GM12865 (cell line): ENCODE data around the gene ADAMTS17.
"Not testable (repeated sequence)": the region's sequence is repeated elsewhere in the genome, so short reads cannot be mapped to it uniquely, and the experiment has no call there.

ENCODE experiments used
- DNase-seq: peaks from one replicate; pipeline ENCODE4 v3.0.0; 2010; ENCODE audit warnings: low read depth
- H3K4me3 ChIP-seq: 2 replicates; pipeline ENCODE4 v1.5.1; 2011; ENCODE audit warnings: mild to moderate bottlenecking, low read depth, low read length, control low read depth
- TF ChIP-seq, protein P1 (sequence below): IDR thresholded peaks from 2 replicates; pipeline ENCODE4 v1.5.1; 2011; ENCODE audit warnings: low read length, control low read depth, low read depth, inconsistent platforms; ENCODE audit not compliant: insufficient read depth; ENCODE audit errors: missing control alignments

Gene ADAMTS17

DNA sequence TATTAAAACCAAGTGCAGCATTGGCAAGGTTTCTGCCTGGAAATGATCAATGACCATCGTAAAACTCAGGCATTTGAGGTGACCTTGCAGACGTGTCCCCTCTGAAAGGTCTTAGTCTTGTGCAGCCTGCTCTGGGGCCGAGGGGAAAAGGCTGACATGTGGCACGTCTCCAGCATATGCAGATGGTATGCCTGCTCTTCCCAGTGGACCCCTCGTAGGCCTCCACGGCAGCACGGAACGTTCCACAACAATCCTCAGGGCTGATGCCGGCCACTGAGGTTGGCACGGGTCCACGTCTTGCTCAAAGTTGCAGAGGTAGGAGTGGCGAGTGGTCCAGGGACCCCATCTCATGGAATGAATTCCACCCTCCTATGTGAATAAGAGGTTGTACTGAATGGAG lies 361.0 kb downstream of the ADAMTS17 start:
- TF ChIP-seq, protein P1, sequence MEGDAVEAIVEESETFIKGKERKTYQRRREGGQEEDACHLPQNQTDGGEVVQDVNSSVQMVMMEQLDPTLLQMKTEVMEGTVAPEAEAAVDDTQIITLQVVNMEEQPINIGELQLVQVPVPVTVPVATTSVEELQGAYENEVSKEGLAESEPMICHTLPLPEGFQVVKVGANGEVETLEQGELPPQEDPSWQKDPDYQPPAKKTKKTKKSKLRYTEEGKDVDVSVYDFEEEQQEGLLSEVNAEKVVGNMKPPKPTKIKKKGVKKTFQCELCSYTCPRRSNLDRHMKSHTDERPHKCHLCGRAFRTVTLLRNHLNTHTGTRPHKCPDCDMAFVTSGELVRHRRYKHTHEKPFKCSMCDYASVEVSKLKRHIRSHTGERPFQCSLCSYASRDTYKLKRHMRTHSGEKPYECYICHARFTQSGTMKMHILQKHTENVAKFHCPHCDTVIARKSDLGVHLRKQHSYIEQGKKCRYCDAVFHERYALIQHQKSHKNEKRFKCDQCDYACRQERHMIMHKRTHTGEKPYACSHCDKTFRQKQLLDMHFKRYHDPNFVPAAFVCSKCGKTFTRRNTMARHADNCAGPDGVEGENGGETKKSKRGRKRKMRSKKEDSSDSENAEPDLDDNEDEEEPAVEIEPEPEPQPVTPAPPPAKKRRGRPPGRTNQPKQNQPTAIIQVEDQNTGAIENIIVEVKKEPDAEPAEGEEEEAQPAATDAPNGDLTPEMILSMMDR, result no peak
- no peak overlapping the region for H3K4me3 ChIP-seq
- DNase-seq, result no peak

DNA sequence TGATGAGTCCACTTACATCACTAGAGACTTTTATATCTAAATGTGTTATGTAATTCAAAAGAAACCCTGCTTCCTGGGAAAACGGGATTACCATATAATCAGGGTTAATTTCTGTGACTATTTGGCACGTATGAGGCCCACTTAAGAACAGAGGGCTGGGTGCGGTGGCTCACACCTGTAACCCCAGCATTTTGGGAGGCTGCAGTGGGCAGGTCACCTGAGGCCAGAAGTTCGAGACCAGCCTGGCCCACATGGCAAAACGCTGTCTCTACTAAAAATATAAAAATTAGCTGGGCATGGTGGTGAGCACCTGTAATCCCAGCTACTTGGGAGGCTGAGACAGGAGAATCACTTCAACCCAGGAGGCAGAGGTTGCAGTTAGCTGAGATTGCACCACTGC lies 361.9 kb downstream of the ADAMTS17 start:
- DNase-seq, H3K4me3 ChIP-seq: not testable (repeated sequence)

DNA sequence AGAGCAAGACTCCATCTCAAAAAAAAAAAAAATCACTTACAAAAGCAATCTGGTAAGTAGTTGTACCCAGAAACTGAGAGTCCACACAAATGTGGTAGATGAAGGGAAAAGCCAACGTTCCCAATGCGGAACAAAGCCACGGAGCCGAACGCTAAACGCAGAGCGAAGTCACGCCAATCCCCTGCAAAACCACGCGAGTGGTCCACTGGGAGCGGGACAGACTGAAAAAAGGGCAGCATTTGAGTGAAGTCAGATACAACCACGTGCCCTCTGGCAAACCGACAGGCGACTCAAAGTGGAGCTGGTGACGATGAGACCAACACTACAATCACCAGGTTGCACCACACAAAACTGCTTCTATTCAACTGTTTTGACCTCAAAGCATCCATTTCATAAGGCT lies 362.4 kb downstream of the ADAMTS17 start:
- TF ChIP-seq, protein P1, result no peak
- H3K4me3 ChIP-seq, result no peak overlapping the region
- DNase-seq, result no peak

DNA sequence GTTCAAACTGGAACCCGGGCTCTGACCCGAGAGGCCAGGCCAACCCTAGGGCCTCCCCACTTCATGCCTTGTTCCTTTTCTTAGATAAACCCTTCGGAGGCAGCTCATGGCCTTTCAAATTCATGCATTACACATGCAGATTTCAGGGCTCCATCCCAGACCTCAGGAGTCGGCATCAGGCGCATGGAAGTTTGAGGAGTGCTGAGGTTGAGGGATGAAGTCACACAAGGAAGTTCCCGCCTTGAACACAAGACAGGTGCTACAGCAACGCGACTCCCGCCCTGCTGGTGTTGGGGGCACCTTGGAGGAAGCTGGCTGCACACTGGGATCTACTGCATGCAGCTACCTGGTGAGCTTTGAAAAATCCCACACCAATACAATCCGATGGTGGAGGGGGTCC lies 363.3 kb downstream of the ADAMTS17 start:
- no peak for DNase-seq
- TF ChIP-seq, protein P1, result no peak
- H3K4me3 ChIP-seq, result no peak overlapping the region

DNA sequence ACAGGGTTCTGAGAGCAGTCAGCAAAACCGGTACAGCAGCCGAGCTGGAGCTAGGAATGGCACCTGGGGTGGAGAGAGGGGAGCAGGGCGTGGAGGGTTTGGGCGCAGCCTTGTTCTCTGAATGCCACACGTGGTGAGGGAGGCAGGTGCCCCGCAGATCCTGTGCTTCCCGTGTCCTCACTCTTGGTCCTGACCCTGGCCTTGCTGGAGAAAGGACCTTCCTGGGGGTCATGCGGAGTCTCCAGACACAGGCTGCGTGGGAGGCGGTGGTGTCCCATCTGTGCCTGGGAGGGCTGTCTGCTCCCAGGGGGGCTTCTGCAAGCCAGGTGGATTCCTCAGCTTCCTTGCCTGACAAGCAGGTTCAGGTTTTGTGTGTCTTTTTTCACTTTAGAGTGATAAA lies 363.8 kb downstream of the ADAMTS17 start:
- H3K4me3 ChIP-seq, result no peak overlapping the region
- TF ChIP-seq, protein P1, result no peak
- DNase-seq, result no peak

DNA sequence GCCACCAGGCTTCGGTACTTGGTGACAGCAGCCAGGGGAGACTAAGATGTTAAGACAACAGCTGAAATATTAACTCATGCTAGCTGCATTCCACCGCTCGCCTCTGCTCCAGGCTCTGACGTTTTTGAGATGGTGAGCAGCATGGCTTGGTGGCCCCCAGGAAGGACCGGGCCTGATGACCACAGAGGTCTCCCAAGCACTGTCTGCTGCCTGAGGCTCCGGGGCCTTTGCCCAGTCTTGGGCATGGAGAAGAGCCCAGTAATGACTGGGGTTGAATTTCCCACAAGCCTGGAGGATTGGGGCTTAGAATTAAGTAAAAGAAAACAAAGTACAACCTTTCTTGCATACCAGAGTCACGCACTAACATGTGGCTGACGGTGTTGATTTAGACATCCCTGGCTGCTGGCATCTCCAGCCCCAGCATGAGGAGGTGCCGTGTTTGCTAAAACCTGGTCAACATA lies 364.9 kb downstream of the ADAMTS17 start:
- TF ChIP-seq, protein P1, result no peak
- DNase-seq, result no peak
- no peak overlapping the region for H3K4me3 ChIP-seq

DNA sequence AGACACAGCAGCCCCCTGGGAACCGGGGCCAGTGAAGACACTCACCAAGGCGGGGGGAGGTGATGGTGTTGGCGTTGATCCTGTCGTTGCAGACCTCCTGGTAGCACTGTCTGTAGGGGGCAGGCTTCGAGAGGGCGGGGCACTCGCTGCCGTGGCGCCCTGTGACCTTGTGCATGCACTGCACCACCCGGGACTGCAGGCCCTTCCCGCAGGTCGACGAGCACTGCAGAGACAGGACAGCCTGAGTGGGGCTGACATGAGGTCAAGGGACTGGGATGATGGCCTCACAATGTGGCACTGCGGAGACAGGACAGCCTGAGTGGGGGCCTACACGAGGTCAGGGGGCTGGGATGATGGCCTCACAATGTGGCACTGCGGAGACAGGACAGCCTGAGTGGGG lies 365.8 kb downstream of the ADAMTS17 start:
- TF ChIP-seq, protein P1, result no peak
- DNase-seq, result no peak
- no peak overlapping the region for H3K4me3 ChIP-seq
